T-cell (primary cell): ENCODE results near the gene ISCU. TPM values are rescaled to one million over a fixed set of nuclear protein-coding genes. Genes with fewer than 3 reads are reported as not detected.
A peak's percentile ranks its signal among the peaks of the same experiment; 100 is the strongest.

Experiments used
- ATAC-seq, 4 experiments: fragments of 200-7000 bp in 3 of 4; fragments of 150-1000 bp in 1 of 4; cut with Tn5 transposase; replicated peaks in 1 of 4; 1 replicate in 3 of 4; 2 replicates in 1 of 4; pipeline ENCODE4 v1.10.0; 2021; ENCODE audit warnings: moderate library complexity in 3 of 4, mild to moderate bottlenecking in 2 of 4, moderate number of reproducible peaks in 1 of 4
- CTCF ChIA-PET, 2 donors: fragments of 300-600 bp; sonication (Branson Sonifier 250); formaldehyde crosslinking; loops; one replicate each; lab custom pipeline; 2022; ENCODE audit warnings: antibody characterized with exemption in 2 of 2; lab: Charles Lee
- POLR2A ChIA-PET, 2 donors: fragments of 300-600 bp; sonication (Branson Sonifier 250); formaldehyde crosslinking; loops; one replicate each; lab custom pipeline; 2022; ENCODE audit warnings: antibody characterized with exemption in 2 of 2; lab: Charles Lee
- DNase-seq, 35 experiments: peaks; one replicate each; pipeline versions ENCODE4 v3.0.0 to v3.0.0-alpha.2; 2013 to 2023
- H3K27ac ChIP-seq: one replicate; pipeline ENCODE4 v1.5.1; 2013; ENCODE audit warnings: low read length
- H3K27me3 ChIP-seq, 2 experiments: replicated peaks in 1 of 2; 1 replicate in 1 of 2; 2 replicates in 1 of 2; pipeline versions ENCODE4 v1.6.1 to v1.7.0; 2013; ENCODE audit warnings: low read length in 1 of 2, mixed read lengths in 1 of 2; ENCODE audit not compliant: control insufficient read depth in 2 of 2, insufficient read depth in 2 of 2; ENCODE audit errors: extremely low read depth in 1 of 2
- H3K36me3 ChIP-seq, 2 donors: 1 replicate in 1 of 2; 2 replicates in 1 of 2; pipeline versions ENCODE4 v1.6.1 to v1.7.0; 2013; ENCODE audit warnings: low read length in 1 of 2; ENCODE audit not compliant: control insufficient read depth in 2 of 2, insufficient read depth in 1 of 2; ENCODE audit errors: extremely low read depth in 1 of 2
- H3K4me1 ChIP-seq, 2 experiments: 1 replicate in 1 of 2; 2 replicates in 1 of 2; pipeline versions ENCODE4 v1.6.1 to v1.7.0; 2013; ENCODE audit warnings: low read length in 2 of 2, mixed read lengths in 1 of 2; ENCODE audit not compliant: insufficient read depth in 2 of 2, control insufficient read depth in 1 of 2; ENCODE audit errors: extremely low read depth in 1 of 2
- H3K4me3 ChIP-seq, 2 donors: 1 replicate in 1 of 2; 2 replicates in 1 of 2; pipeline versions ENCODE4 v1.5.1 to v1.7.0; 2013; ENCODE audit warnings: mild to moderate bottlenecking in 2 of 2, low read length in 1 of 2, moderate library complexity in 1 of 2; ENCODE audit not compliant: control insufficient read depth in 1 of 2; ENCODE audit errors: extremely low read depth in 1 of 2
- H3K9me3 ChIP-seq: 2 replicates; pipeline ENCODE4 v1.7.0; 2013
- H3K27ac Mint-ChIP-seq, 2 donors: one replicate each; pipeline ENCODE4 v1.8.0; 2020 to 2021; ENCODE audit warnings: mild to moderate bottlenecking in 2 of 2, mixed read lengths in 2 of 2
- H3K27me3 Mint-ChIP-seq, 2 donors: one replicate each; pipeline ENCODE4 v1.8.0; 2021 to 2022; ENCODE audit warnings: mixed read lengths in 2 of 2
- H3K36me3 Mint-ChIP-seq: one replicate; pipeline ENCODE4 v1.8.0; 2021; ENCODE audit warnings: mixed read lengths
- H3K4me1 Mint-ChIP-seq, 3 donors: one replicate each; pipeline ENCODE4 v1.8.0; 2020 to 2022; ENCODE audit warnings: mixed read lengths in 3 of 3, mild to moderate bottlenecking in 1 of 3
- H3K4me3 Mint-ChIP-seq, 3 donors: one replicate each; pipeline ENCODE4 v1.8.0; 2020 to 2022; ENCODE audit warnings: mild to moderate bottlenecking in 3 of 3, mixed read lengths in 3 of 3, moderate library complexity in 3 of 3
- H3K9me3 Mint-ChIP-seq, 3 donors: one replicate each; pipeline ENCODE4 v1.8.0; 2020 to 2022; ENCODE audit warnings: mixed read lengths in 3 of 3
- WGBS: methylation state at CpG from one replicate; pipeline ENCODE4 v1.1.5; 2013; ENCODE audit warnings: missing lambda C conversion rate; ENCODE audit not compliant: insufficient coverage; 5-methylcytosine and 5-hydroxymethylcytosine counted together
- total RNA-seq, 35 experiments: library from RNA in 6 of 35; stranded (reverse) in 6 of 35; fragments of 120-200 nt in 1 of 35; gene quantifications; one replicate each; pipeline versions ENCODE4 v1.2.1 to v1.2.4 and lab custom pipeline; 2013 to 2026

The ISCU gene
- total RNA-seq, 5 donors from 2014 or later (not counting 1 experiment from before 2014, with no cell fraction given): 108 to 190 (median 130) TPM

GRCh38 chr12:108561852-108562347 lies 496 bp upstream of the ISCU start:
- Histone ChIP-seq H3K9me3 (no peaks in the 10 kb centered on the region), H3K27me3 (no peaks in the 10 kb centered on the region), H3K4me1 (peaks cover 34 to 62% of the 10 kb centered on the region in 2 experiments), H3K4me3 (peak overlapping the region; percentile 82 to 96), H3K36me3 (peaks cover 0 to 38% of the 10 kb centered on the region in 2 donors), H3K27ac (peak overlapping the region; percentile 93)
- ChIA-PET POLR2A (interaction anchor here (0.6 to 1.7 kb wide), 5 partner anchors 30 to 71 kb away, joined by 3 to 6 read pairs (median 3); partner anchors contain the start of gene SELPLG (in 1 of the 2)), CTCF (interaction anchor here (0.5 to 11.9 kb wide), 10 partner anchors 47 to 531 kb away, joined by 3 to 140 read pairs (median 4); partner anchors contain the start of genes ALKBH2 (in 1 of the 2) and FICD (in 1 of the 2))
- Mint-ChIP-seq H3K9me3 (no peaks in the 10 kb centered on the region), H3K4me3 (peak overlapping the region; percentile 98 to 100 (median 100)), H3K27ac (peak overlapping the region; percentile 99 to 100), H3K36me3 (peaks cover 13% of the 10 kb centered on the region), H3K4me1 (peaks cover 47 to 74% (median 69%) of the 10 kb centered on the region in 3 donors), H3K27me3 (no peaks in the 10 kb centered on the region)
- 1% methylated on average over 18 of the region's 20 CpGs for WGBS
- DNase-seq (peak in 1 of 35 experiments; percentile 12), ATAC-seq (peak; percentile 1 to 7 (median 3))

- Histone ChIP-seq H3K36me3 (peaks cover 0 to 46% of the 10 kb centered on the region in 2 donors), H3K4me1 (peaks cover 37 to 58% of the 10 kb centered on the region in 2 experiments), H3K27me3 (no peaks in the 10 kb centered on the region), H3K9me3 (no peaks in the 10 kb centered on the region), H3K4me3 (peak overlapping the region; percentile 96), H3K27ac (peak overlapping the region; percentile 98)
- Mint-ChIP-seq H3K4me1 (peaks cover 47 to 74% (median 69%) of the 10 kb centered on the region in 3 donors), H3K4me3 (peak overlapping the region; percentile 98 to 100 (median 100)), H3K9me3 (no peaks in the 10 kb centered on the region), H3K27me3 (no peaks in the 10 kb centered on the region), H3K27ac (peak overlapping the region; percentile 86 to 91), H3K36me3 (peaks cover 19% of the 10 kb centered on the region)
- ChIA-PET POLR2A (interaction anchor here in 1 of 2 donors (1.1 to 1.3 kb wide), 2 partner anchors 53 to 55 kb away, joined by 3 read pairs; no protein-coding TSS in a partner anchor), CTCF (interaction anchor here (0.7 to 11.9 kb wide), 11 partner anchors 54 to 530 kb away, joined by 3 to 140 read pairs (median 5); partner anchors contain the start of gene ALKBH2 (in 1 of the 2))
- peak; percentile 73 to 93 (median 89) for DNase-seq
- ATAC-seq: peak; percentile 43 to 61 (median 50)
- 0% methylated on average over 3 of the region's 14 CpGs for WGBS
These were observed 874 bp downstream of the ISCU start for GRCh38 chr12:108563136-108563803.

GRCh38 chr12:108563804-108564151 lies 1.4 kb downstream of the ISCU start:
- no peak overlapping the region for H3K4me3 ChIP-seq
- Mint-ChIP-seq H3K4me3 (peak overlapping the region; percentile 98 to 100 (median 100)), H3K36me3 (peaks cover 22% of the 10 kb centered on the region), H3K4me1 (peaks cover 51 to 76% (median 71%) of the 10 kb centered on the region in 3 donors), H3K9me3 (no peaks in the 10 kb centered on the region), H3K27me3 (no peaks in the 10 kb centered on the region), H3K27ac (peak overlapping the region; percentile 86 to 91)
- peaks cover 38 to 58% of the 10 kb centered on the region in 2 experiments for H3K4me1 ChIP-seq
- peaks cover 0 to 50% of the 10 kb centered on the region in 2 donors for H3K36me3 ChIP-seq
- ChIA-PET POLR2A (interaction anchor here (0.6 to 1.3 kb wide), 2 partner anchors 53 to 81 kb away, joined by 3 read pairs; no protein-coding TSS in a partner anchor), CTCF (interaction anchor here (0.5 to 11.9 kb wide), 18 partner anchors 9 to 286 kb away, joined by 3 to 140 read pairs (median 4); partner anchors contain the start of gene SELPLG (in 1 of the 2))
- no peaks in the 10 kb centered on the region for H3K27me3 ChIP-seq
- peak overlapping the region; percentile 98 for H3K27ac ChIP-seq
- no peaks in the 10 kb centered on the region for H3K9me3 ChIP-seq
- ATAC-seq (no peak), DNase-seq (no peak)
- WGBS: no CpG with 5 or more reads among the region's 1 CpG

- Histone ChIP-seq H3K4me3 (no peak overlapping the region), H3K27me3 (no peaks in the 10 kb centered on the region), H3K9me3 (no peaks in the 10 kb centered on the region), H3K36me3 (peaks cover 0 to 51% of the 10 kb centered on the region in 2 donors), H3K4me1 (peaks cover 39 to 55% of the 10 kb centered on the region in 2 experiments), H3K27ac (no peak overlapping the region)
- H3K27me3 Mint-ChIP-seq: no peaks in the 10 kb centered on the region
- peaks cover 25% of the 10 kb centered on the region for H3K36me3 Mint-ChIP-seq
- POLR2A ChIA-PET: interaction anchor here (1.2 to 1.8 kb wide), 3 partner anchors 52 to 54 kb away, joined by 3 read pairs; no protein-coding TSS in a partner anchor
- no peaks in the 10 kb centered on the region for H3K9me3 Mint-ChIP-seq
- peaks cover 57 to 76% (median 73%) of the 10 kb centered on the region in 3 donors for H3K4me1 Mint-ChIP-seq
- no peak overlapping the region for H3K4me3 Mint-ChIP-seq
- H3K27ac Mint-ChIP-seq: peak overlapping the region in 1 of 2 donors; percentile 55
- CTCF ChIA-PET: interaction anchor here (0.5 to 11.9 kb wide), 14 partner anchors 11 to 545 kb away, joined by 3 to 140 read pairs (median 4); partner anchors contain the start of gene SELPLG (in 1 of the 2)
- DNase-seq: no peak
- ATAC-seq: no peak
These were observed 2.3 kb downstream of the ISCU start for GRCh38 chr12:108564724-108565123.

- H3K9me3 ChIP-seq: no peaks in the 10 kb centered on the region
- peaks cover 0 to 51% of the 10 kb centered on the region in 2 donors for H3K36me3 ChIP-seq
- ATAC-seq (no peak), DNase-seq (no peak)
- WGBS: no CpG with 5 or more reads among the region's 3 CpGs
- POLR2A ChIA-PET: interaction anchor here (1.2 to 1.8 kb wide), 3 partner anchors 53 to 68 kb away, joined by 3 to 5 read pairs (median 3); partner anchors contain the start of gene SELPLG (in 1 of the 2)
- H3K27me3 Mint-ChIP-seq: no peaks in the 10 kb centered on the region
- no peak overlapping the region for H3K4me3 Mint-ChIP-seq
- H3K27ac Mint-ChIP-seq: no peak overlapping the region
- peaks cover 37 to 56% of the 10 kb centered on the region in 2 experiments for H3K4me1 ChIP-seq
- H3K4me1 Mint-ChIP-seq: peaks cover 57 to 76% (median 73%) of the 10 kb centered on the region in 3 donors
- no peak overlapping the region for H3K4me3 ChIP-seq
- no peaks in the 10 kb centered on the region for H3K9me3 Mint-ChIP-seq
- CTCF ChIA-PET: interaction anchor here (1.1 to 11.9 kb wide), 13 partner anchors 11 to 239 kb away, joined by 3 to 140 read pairs (median 5); partner anchors contain the start of gene SELPLG (in 1 of the 2)
- no peaks in the 10 kb centered on the region for H3K27me3 ChIP-seq
- H3K27ac ChIP-seq: no peak overlapping the region
- peaks cover 25% of the 10 kb centered on the region for H3K36me3 Mint-ChIP-seq
These were observed 2.8 kb downstream of the ISCU start for GRCh38 chr12:108565146-108565545.
